HS-27A (cell line): ENCODE data around the gene SELENOV.

Experiments
- DNase-seq: peaks from one replicate; pipeline ENCODE4 v3.0.0-alpha.2; 2012; ENCODE audit warnings: low read depth, missing footprints

The SELENOV gene

DNA sequence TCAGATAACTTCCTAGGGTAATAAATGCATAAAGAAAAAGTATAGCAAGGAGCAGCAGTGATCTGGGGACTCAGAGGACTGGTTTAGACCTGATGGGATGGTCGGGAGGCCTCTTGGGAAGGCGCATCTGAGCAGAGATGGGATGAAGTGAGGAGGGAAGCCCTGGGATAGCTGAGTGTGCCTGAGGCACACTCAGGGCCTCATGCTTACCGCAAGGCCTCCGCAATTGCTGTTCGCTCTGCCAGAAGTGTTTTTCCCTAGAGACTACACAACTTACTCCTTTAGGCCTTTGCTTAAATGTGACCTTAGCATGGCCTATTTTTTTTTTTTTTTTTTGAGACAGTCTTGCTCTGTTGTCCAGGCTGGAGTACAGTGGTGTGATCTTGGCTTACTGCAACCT lies 20.3 kb upstream of the SELENOV start:
- DNase-seq, result no peak

DNA sequence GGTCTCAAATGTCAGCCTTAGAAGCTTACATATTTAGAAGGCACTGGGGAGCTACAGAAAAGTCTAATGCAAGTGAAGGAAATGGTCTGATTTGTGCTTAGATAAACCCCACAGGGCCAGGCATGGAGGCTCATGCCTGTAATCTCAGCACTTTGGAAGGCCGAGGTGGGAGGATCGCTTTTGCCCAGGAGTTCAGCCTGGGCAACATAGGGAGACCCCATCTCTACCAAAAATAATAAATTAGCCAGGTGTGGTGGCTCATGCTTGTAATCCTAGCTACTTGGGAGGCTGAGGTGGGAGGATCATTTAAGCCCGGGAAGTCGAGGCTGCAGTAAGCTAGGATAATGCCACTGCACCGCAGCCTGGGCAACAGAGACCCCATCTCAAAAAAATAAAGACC lies 18.9 kb upstream of the SELENOV start:
- no peak for DNase-seq

DNA sequence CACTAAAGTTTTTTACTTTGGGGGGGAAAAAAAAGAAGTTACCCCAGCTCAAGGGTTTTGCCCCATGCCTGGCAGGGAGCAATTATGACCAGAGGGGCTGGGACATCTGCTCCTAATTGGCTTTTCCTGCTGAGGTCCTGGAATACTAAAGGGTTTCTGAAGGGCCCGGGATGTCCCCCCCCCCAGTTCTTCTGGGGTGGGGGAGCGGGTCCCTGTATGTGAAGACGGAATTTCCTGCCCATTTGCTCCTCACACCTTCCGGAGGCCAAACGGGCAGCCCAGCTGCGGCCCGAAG lies 17.3 kb upstream of the SELENOV start:
- DNase-seq, result no peak

DNA sequence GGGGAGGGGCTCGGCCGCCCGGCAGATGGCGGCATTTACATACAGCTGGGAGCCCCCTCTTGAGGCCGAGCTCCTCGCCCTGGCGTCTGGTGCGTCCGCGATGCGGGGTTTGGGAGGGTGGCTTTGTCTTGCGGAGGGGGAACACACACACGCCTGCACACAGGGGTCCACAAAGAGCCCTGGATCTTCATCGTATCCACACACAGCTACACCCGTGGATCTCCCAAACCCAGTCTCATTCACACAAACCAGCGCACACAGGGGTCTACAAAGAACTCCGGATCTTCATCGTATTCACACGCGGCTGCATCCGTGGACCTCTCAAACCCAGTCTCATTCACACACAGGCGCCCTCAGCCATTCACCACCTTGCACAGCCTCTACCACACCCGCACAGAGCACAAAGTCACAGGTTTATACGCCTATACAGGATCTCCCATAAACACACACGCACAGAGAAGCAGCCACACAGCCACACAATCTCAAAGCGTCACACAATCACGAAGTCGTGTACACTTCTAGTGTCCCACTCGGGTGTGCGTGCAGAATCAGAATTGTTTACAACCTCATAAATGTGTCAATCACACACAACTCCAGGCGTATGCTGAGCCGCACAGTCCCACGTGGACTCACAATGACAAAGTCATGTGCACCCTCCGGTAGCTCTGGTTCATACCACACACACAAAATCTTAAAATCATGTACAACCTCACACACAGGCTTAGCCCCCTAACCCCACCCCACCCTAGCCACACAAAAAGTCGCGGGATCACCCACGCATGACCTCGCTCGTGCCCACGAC lies 16.7 kb upstream of the SELENOV start:
- DNase-seq, result no peak

DNA sequence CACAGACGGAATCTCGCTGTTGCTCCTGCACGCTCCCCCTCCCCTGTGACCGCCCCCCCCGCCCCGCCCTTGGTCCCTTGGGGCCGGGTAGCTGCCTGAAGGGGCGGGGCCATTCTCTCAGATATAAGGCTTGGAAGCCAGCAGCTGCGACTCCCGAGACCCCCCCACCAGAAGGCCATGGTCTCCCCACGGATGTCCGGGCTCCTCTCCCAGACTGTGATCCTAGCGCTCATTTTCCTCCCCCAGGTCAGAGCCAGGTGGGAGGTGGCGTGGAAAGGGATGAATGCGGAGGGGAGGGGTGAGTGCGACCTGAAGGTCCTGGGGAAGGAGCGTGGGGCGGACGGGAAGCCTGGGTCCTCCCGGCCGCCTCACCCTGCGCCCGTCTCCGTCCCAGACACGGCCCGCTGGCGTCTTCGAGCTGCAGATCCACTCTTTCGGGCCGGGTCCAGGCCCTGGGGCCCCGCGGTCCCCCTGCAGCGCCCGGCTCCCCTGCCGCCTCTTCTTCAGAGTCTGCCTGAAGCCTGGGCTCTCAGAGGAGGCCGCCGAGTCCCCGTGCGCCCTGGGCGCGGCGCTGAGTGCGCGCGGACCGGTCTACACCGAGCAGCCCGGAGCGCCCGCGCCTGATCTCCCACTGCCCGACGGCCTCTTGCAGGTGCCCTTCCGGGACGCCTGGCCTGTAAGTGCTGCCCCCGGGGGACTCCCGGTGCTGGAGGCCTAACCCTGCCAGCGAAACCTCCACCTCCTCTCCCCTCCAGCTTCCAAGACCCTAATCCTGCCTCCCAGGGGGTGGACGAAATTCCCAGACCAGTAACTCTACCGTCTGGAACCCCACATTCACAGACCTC lies 15.9 kb upstream of the SELENOV start, which contains the start of gene DLL3:
Gene DLL3, plus strand, starts transcription at position 150 of the 845 bp plus-strand sequence. Its CDS starts 28 bp downstream, at position 178.
- no peak for DNase-seq

DNA sequence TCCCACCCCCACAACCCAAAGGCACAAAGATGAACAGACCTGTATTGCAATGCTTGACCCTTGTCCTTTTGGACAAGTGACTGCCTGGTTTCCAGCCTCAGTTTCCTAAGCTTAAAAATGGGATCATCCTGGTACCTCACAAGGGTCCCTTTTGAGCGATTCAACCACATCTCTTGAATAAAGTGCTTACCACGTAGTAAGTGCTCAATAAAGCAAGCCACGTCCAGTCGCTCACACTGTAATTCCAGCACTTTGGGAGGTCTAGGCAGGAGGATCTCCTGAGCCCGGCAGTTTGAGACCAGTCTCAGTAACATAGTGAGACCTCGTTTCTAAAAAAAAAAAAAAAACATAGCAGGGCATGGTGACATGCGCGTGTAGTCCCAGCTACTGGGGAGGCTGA lies 15.0 kb upstream of the SELENOV start:
- DNase-seq, result no peak

DNA sequence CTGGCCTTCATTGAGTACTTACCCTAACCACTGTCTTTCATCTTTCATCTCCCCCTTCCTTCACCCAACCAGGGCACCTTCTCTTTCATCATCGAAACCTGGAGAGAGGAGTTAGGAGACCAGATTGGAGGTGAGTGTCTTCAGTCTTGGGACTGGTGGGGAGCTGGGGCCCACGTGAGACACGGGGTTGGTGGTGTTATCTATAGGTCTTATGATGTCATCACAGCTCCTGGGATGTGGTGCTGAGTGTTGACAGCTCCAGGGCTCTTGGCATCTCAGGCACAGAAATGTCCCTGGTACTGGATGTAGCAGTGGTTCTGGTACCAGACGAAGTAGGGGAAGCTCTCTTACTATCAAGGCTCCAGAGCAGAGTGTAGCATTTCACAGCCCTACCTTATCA lies 14.4 kb upstream of the SELENOV start:
- no peak for DNase-seq

DNA sequence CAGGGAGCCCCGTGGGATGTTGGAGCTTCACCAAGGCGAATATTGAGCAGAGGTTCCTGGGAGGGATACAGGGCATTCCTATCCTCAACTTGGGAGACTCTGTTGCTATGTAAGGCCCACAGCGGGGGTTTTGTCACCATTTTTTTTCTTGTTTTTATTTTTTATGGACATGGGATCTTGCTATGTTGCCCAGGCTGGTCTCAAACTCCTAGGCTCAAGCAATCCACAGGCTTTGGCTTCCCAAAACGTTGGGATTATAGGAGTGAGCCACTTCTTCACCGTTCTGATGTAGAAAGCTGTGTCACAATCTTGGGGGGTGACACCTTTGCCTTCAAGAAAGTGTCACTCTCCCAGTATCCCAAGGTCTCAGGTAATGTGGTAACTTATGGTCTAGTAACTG lies 13.6 kb upstream of the SELENOV start:
- no peak for DNase-seq

DNA sequence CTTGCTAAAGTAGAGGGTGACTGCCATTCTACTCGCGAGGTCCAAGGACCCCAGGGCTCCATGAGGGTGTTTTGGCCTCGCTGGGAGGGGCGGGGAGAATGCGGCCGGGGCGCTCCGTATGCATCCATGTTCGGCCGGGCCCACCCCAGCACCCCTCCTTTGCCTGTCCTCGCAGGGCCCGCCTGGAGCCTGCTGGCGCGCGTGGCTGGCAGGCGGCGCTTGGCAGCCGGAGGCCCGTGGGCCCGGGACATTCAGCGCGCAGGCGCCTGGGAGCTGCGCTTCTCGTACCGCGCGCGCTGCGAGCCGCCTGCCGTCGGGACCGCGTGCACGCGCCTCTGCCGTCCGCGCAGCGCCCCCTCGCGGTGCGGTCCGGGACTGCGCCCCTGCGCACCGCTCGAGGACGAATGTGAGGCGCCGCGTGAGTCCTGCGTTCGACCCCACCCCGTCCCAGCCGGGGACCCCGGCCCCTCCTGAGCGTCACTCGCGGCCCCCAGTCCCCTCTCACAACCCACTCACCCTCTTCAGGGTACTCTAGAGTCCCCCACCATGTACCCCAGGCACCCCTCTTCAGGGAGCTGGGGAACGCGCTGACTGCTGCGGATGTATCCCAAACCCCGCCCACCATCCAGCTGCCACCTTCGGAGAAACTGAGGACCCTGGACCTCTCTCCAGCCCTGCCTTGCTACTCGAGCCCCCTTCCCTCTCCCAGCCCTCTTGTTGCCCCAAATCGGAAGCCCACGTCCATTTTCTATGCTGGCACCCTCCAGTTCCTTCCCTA lies 12.1 kb upstream of the SELENOV start:
- no peak for DNase-seq

DNA sequence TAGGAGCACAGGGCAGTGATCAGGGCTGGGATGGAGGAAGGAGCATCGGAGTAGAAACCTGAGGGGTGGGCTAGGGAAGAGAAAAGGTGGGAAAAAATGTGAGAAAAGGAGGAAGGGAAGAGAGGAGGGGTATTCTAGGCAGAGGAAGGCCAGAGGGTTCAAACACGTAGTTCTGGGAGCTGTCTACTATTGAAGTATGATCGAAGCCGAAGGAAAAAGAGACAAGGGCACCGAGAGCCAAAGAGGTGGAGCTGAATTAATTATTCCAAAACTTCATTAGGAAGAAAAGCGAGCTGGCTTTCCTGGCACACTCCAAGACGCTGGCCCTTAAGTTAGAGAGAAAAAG lies 8.4 kb upstream of the SELENOV start:
- DNase-seq, result no peak

DNA sequence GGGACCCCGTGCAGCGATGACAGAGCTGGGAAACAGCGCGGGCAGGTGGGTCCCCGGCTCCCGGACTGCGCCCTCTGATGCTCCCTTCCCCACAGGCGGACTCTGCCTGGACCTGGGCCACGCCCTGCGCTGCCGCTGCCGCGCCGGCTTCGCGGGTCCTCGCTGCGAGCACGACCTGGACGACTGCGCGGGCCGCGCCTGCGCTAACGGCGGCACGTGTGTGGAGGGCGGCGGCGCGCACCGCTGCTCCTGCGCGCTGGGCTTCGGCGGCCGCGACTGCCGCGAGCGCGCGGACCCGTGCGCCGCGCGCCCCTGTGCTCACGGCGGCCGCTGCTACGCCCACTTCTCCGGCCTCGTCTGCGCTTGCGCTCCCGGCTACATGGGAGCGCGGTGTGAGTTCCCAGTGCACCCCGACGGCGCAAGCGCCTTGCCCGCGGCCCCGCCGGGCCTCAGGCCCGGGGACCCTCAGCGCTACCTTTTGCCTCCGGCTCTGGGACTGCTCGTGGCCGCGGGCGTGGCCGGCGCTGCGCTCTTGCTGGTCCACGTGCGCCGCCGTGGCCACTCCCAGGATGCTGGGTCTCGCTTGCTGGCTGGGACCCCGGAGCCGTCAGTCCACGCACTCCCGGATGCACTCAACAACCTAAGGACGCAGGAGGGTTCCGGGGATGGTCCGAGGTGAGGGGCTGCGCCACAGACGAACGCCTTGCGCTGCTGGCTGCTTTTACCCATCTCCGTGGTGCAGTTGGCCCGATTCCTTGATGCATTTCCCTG lies 7.8 kb upstream of the SELENOV start:
- DNase-seq, result peak; percentile 63

DNA sequence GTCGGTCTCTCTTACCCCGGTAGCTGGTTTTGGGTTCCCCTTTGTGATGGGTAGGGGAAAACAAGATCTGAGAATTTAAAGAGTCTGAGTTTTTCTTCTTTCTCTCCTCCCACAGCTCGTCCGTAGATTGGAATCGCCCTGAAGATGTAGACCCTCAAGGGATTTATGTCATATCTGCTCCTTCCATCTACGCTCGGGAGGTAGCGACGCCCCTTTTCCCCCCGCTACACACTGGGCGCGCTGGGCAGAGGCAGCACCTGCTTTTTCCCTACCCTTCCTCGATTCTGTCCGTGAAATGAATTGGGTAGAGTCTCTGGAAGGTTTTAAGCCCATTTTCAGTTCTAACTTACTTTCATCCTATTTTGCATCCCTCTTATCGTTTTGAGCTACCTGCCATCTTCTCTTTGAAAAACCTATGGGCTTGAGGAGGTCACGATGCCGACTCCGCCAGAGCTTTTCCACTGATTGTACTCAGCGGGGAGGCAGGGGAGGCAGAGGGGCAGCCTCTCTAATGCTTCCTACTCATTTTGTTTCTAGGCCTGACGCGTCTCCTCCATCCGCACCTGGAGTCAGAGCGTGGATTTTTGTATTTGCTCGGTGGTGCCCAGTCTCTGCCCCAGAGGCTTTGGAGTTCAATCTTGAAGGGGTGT lies 7.1 kb upstream of the SELENOV start:
- DNase-seq, result no peak

DNA sequence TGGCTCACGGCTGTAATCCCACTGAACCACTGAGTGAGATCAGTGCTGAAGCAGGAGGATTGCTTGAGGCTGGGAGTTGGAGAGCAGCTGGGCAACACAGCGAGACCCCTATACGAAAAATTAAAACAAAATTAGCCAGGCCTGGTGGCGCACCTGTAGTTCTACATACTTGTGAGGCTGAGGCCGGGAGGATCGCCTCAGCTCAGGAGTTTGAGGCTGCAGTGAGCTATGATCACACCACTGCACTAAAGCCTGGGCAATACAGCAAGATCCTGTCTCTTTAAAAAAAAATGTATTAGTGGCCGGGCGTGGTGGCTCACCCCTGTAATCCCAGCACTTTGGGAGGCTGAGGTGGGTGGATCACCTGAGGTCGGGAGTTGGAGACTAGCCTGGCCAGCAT lies 6.3 kb upstream of the SELENOV start:
- DNase-seq, result no peak

DNA sequence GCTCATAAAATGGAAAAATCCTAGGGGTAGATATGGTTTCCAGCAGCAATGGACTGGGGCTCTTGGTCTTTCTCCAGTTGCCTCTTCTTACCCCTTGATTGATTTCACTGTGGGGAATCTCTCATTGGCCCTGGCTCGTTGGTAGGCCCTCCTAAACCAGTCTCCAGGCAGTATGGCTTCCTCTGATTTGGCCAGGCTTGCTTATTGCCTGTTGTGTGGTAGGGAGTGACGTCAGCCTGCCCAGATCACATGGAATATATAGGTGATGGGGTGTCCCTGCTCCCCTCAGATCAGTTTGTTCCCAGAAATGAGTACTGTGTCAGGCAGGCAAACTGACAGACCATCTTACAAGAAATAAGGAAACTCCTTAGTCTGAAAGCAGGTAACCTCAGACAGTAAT lies 5.7 kb upstream of the SELENOV start:
- no peak for DNase-seq

DNA sequence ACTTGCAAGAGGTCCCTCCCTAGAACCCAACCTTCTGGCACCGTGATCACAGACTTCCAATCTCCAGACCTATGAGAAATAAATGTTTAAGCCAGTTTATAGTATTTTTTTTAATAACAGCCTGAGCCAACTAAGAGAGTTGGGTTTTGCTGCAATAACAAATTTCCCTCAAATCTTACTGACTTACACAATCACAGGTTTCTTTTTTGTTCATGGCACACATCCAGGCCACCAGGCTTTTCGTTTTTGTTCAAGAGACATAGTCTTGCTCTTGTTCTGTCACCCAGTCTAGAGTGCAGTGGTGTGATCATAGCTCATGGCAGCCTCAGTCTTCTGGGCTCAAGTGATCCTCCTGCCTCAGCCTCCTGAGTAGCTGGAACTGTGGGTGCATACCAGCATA lies 2.0 kb upstream of the SELENOV start:
- DNase-seq, result no peak

DNA sequence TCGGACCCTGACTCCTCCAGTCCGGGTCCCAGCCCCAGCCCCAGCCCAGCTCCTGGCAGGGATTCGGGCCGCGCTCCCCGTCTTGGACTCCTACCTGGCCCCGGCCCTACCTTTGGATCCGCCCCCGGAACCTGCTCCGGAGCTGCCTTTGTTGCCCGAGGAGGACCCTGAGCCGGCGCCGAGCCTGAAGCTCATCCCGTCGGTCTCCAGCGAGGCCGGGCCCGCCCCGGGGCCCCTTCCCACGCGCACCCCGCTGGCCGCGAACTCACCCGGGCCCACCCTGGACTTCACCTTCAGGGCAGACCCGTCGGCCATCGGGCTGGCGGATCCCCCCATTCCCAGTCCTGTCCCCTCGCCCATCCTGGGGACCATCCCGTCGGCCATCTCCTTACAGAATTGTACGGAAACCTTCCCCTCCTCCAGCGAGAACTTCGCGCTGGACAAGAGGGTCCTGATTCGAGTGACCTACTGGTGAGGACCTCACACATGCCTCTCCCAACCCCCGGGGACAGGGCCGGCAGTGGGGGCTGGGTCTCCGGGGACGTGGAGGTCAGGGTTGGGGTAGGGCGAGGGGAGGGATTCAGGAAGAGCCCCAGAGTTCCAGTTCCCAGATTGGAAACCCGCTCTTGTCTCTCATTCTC lies 732 bp downstream of the SELENOV start:
- DNase-seq, result no peak

DNA sequence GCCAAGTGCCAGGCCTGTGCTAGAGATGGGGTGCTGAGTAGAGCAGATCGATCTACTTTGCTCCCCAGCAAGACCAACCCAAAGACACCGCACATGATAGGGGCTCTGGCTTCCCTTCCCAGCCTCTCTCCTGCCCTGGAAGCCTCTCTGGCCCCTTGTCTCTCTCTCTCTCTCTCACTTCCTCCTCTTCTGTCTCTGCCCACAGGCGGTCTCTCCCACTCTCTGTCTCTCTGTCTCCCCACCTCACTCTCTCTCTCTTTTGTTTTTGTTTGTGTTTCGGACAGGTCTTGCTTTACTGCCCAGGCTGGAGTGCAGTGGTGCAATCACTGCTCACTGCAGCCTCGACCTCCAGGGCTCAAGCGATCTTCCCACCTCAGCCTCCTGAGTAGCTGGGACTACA lies 1.3 kb downstream of the SELENOV start:
- no peak for DNase-seq

DNA sequence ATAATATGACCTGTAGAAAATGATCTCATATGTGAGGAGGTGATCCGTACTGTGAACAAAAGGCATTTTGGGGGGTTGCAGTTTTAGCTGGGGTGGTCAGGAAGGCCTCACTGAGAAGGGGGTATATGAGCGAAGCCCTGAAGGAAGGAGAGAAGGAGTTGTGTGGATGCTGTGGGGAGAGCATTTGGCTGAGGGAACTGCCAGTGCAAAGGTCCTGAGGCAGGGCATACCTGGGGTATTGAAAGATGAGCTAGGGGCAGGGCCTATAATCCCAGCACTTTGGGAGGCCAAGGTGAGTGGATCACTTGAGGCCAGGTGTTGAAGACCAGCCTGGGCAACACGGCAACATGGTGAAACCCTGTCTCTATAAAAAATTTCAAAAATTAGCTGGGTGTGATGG lies 2.5 kb downstream of the SELENOV start:
- no peak for DNase-seq

DNA sequence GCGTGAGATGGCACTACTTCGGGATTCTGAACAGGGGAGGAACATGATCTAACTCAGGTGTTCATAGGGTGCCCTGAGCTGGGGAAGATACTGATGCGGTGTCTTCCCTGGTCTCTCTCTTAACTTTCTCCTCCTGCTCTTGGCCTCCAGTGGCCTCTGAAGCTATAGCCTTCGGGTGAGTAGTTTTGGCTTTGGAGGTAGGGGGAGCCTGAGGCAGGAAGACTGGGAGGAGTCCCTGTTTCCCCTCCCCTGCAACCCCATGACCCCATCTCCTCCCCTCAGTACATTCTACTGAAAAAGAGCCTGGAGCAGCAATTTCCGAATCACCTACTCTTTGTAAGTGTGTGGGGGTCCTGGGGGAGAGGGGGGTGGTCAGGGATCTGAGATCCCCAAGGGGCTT lies 3.5 kb downstream of the SELENOV start:
- no peak for DNase-seq

DNA sequence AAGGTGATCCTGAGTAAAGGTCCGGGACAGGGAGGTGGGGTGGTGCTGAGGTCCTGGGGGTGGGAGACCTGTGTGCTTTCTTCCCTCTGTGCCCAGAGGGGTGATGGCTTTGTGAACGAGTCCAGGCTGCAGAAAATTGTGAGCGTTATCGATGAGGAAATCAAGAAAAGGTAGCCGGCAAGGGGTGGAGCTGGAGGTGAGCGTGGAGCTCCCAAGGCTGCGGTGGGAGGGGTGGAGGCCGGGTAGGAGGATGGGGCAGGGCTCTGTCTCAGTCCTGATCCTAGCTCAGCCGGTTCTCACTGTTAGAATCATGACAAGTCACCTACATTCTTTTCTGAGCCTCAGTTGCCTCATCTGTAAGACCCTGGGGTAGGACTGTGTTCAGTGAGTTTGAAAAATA lies 4.0 kb downstream of the SELENOV start:
- DNase-seq, result no peak
